Measurements from ENCODE around the gene DOCK4.
A peak's percentile ranks its signal among the peaks of the same experiment; 100 is the strongest.

Gene DOCK4

GRCh38 chr7:111787741-111788140 is 418.5 kb downstream of the DOCK4 start:
- no peak for DNase-seq

- DNase-seq = no peak
Measured at GRCh38 chr7:111787099-111787498, 419.1 kb downstream of the DOCK4 start.

- DNase-seq = no peak
Measured at GRCh38 chr7:111785076-111785475, 421.1 kb downstream of the DOCK4 start.

- no peak for DNase-seq
Measured at GRCh38 chr7:111784296-111784695, 421.9 kb downstream of the DOCK4 start.

GRCh38 chr7:111783854-111784253 is 422.3 kb downstream of the DOCK4 start:
- no peak for DNase-seq

GRCh38 chr7:111780527-111780926 is 425.7 kb downstream of the DOCK4 start:
- no peak for DNase-seq

GRCh38 chr7:111775206-111775605 is 431.0 kb downstream of the DOCK4 start:
- DNase-seq = no peak

- DNase-seq = no peak
Measured at GRCh38 chr7:111772716-111773115, 433.5 kb downstream of the DOCK4 start.

GRCh38 chr7:111771638-111772037 is 434.6 kb downstream of the DOCK4 start:
- DNase-seq = no peak

GRCh38 chr7:111770116-111770515 is 436.1 kb downstream of the DOCK4 start:
- no peak for DNase-seq

- no peak for DNase-seq
Measured at GRCh38 chr7:111765751-111766643, 440.2 kb downstream of the DOCK4 start.

- DNase-seq = no peak
Measured at GRCh38 chr7:111763221-111763801, 442.9 kb downstream of the DOCK4 start.

- DNase-seq = no peak
Measured at GRCh38 chr7:111762799-111763198, 443.4 kb downstream of the DOCK4 start.

- no peak for DNase-seq
Measured at GRCh38 chr7:111762211-111762610, 444.0 kb downstream of the DOCK4 start.

- DNase-seq = no peak
Measured at GRCh38 chr7:111760043-111760442, 446.2 kb downstream of the DOCK4 start.

GRCh38 chr7:111758332-111758731 is 447.9 kb downstream of the DOCK4 start:
- DNase-seq = no peak

GRCh38 chr7:111756687-111757178 is 449.5 kb downstream of the DOCK4 start:
- no peak for DNase-seq

GRCh38 chr7:111755383-111755782 is 450.8 kb downstream of the DOCK4 start:
- no peak for DNase-seq

GRCh38 chr7:111753968-111754367 is 452.2 kb downstream of the DOCK4 start:
- DNase-seq = no peak

GRCh38 chr7:111752022-111752582 is 454.1 kb downstream of the DOCK4 start:
- DNase-seq = peak; percentile 32 to 51

- DNase-seq = no peak
Measured at GRCh38 chr7:111750878-111751277, 455.3 kb downstream of the DOCK4 start.

- no peak for DNase-seq
Measured at GRCh38 chr7:111750228-111750627, 456.0 kb downstream of the DOCK4 start.

- no peak for DNase-seq
Measured at GRCh38 chr7:111749625-111750024, 456.6 kb downstream of the DOCK4 start.

GRCh38 chr7:111747718-111748117 is 458.5 kb downstream of the DOCK4 start:
- DNase-seq = no peak
